Ishikawa (cell line): ENCODE results near the gene EXPH5.

ENCODE experiments used
- CEBPB ChIP-seq: IDR thresholded peaks from 2 replicates; pipeline ENCODE4 v1.6.1; 2012
- CREB1 ChIP-seq: IDR thresholded peaks from 2 replicates; pipeline ENCODE4 v1.6.1; 2012; ENCODE audit warnings: low read depth
- EGR1 ChIP-seq: IDR thresholded peaks from 2 replicates; pipeline ENCODE4 v1.6.1; 2012
- EP300 ChIP-seq: IDR thresholded peaks from 2 replicates; pipeline ENCODE4 v1.6.1; 2012; ENCODE audit warnings: borderline replicate concordance
- FOXM1 ChIP-seq: IDR thresholded peaks from 2 replicates; pipeline ENCODE4 v1.6.1; 2012; ENCODE audit warnings: low read depth, borderline replicate concordance
- MAX ChIP-seq: IDR thresholded peaks from 2 replicates; pipeline ENCODE4 v1.6.1; 2012
- NFIC ChIP-seq: IDR thresholded peaks from 2 replicates; pipeline ENCODE4 v1.6.1; 2012
- RAD21 ChIP-seq: IDR thresholded peaks from 2 replicates; pipeline ENCODE4 v1.6.1; 2012; ENCODE audit warnings: low read depth
- REST ChIP-seq: IDR thresholded peaks from 2 replicates; pipeline ENCODE4 v1.6.1; 2012; ENCODE audit warnings: low read depth, mild to moderate bottlenecking
- TAF1 ChIP-seq: IDR thresholded peaks from 2 replicates; pipeline ENCODE4 v1.6.1; 2012; ENCODE audit warnings: low read depth, mild to moderate bottlenecking
- TCF12 ChIP-seq: IDR thresholded peaks from 2 replicates; pipeline ENCODE4 v1.6.1; 2012; ENCODE audit warnings: low read depth
- TEAD4 ChIP-seq: IDR thresholded peaks from 2 replicates; pipeline ENCODE4 v1.6.1; 2012
- USF1 ChIP-seq: IDR thresholded peaks from 2 replicates; pipeline ENCODE4 v1.6.1; 2012
- YY1 ChIP-seq: IDR thresholded peaks from 2 replicates; pipeline ENCODE4 v1.6.1; 2012; ENCODE audit warnings: low read depth
- ZBTB7A ChIP-seq: IDR thresholded peaks from 2 replicates; pipeline ENCODE4 v1.6.1; 2012; ENCODE audit warnings: low read depth

EXPH5 gene

GRCh38 chr11:108593214-108593922, at the start of gene EXPH5:
Gene EXPH5 (minus strand): TSS chr11:108593768. CDS start chr11:108593536, 232 bp downstream.
- peak; percentile 37; the same call in 1 of the 2 replicates for TF ChIP-seq CREB1
- TF ChIP-seq YY1: peak; percentile 54; the same call in 1 of the 2 replicates
- TF ChIP-seq TAF1: peak; percentile 56
- TF ChIP-seq FOXM1: peak; percentile 91
- TF ChIP-seq MAX: peak; percentile 26
- TF ChIP-seq ZBTB7A: peak; percentile 7; the same call in 1 of the 2 replicates
- no peak for TF ChIP-seq RAD21
- TF ChIP-seq CEBPB: no peak

- TF ChIP-seq CEBPB (no peak), USF1 (no peak), TAF1 (no peak), MAX (no peak), REST (no peak), EGR1 (no peak), EP300 (no peak), ZBTB7A (no peak), NFIC (no peak), CREB1 (no peak), TCF12 (no peak), FOXM1 (no peak), RAD21 (no peak), TEAD4 (no peak), YY1 (no peak)
Measured at GRCh38 chr11:108639146-108639545, 45.6 kb upstream of the EXPH5 start.

- TF ChIP-seq CREB1: no peak
- TF ChIP-seq EP300: no peak
- TF ChIP-seq MAX: no peak
- no peak for TF ChIP-seq TEAD4
- no peak for TF ChIP-seq EGR1
- TF ChIP-seq NFIC: no peak
- no peak for TF ChIP-seq FOXM1
- TF ChIP-seq TAF1: no peak
- no peak for TF ChIP-seq ZBTB7A
- no peak for TF ChIP-seq REST
- no peak for TF ChIP-seq TCF12
- no peak for TF ChIP-seq RAD21
- no peak for TF ChIP-seq USF1
- TF ChIP-seq CEBPB: no peak
Measured at GRCh38 chr11:108636222-108636621, 42.7 kb upstream of the EXPH5 start.

GRCh38 chr11:108635106-108635505, 41.5 kb upstream of the EXPH5 start:
- TF ChIP-seq ZBTB7A (no peak), RAD21 (no peak), REST (no peak), YY1 (no peak), EGR1 (no peak), NFIC (no peak), TEAD4 (no peak), FOXM1 (no peak), EP300 (no peak), MAX (no peak), CEBPB (no peak)
